H1 (cell line): ENCODE results near the gene GDPD5. TPM values are rescaled to one million over a fixed set of nuclear protein-coding genes. Genes with fewer than 3 reads are reported as not detected.

Source experiments
- CTCF ChIA-PET: fragments of 300-600 bp; sonication (Branson Sonifier 250); formaldehyde crosslinking; loops from one replicate; lab custom pipeline; 2021; ENCODE audit not compliant: partially characterized antibody; lab: Charles Lee
- POLR2A ChIA-PET: fragments of 300-600 bp; sonication (Branson Sonifier 250); formaldehyde crosslinking; loops from one replicate; lab custom pipeline; 2021; ENCODE audit warnings: inconsistent platforms; ENCODE audit not compliant: partially characterized antibody; lab: Charles Lee
- DNase-seq, 2 experiments: peaks; one replicate each; pipeline versions ENCODE4 v3.0.0 to v3.0.0-alpha.2; 2010 to 2022; ENCODE audit warnings: low spot score in 2 of 2, low read depth in 1 of 2, mixed read lengths in 1 of 2
- FAIRE-seq: peaks from 2 replicates; lab custom pipeline; 2011; peaks lifted over from hg19 to GRCh38; lab: Jason Lieb, UNC
- H2AFZ ChIP-seq: 2 replicates; pipeline ENCODE4 v1.8.1; 2012; ENCODE audit warnings: low read length, inconsistent platforms
- H2AK5ac ChIP-seq: 2 replicates; pipeline ENCODE4 v1.6.1; 2013; ENCODE audit warnings: low read depth, low read length
- H2BK120ac ChIP-seq: replicated peaks from 2 replicates; pipeline ENCODE3; 2013; ENCODE audit warnings: low read depth, low read length, inconsistent platforms
- H2BK12ac ChIP-seq: 2 replicates; pipeline ENCODE4 v1.6.1; 2013; ENCODE audit warnings: low read depth, low read length
- H2BK15ac ChIP-seq: 2 replicates; pipeline ENCODE4 v1.6.1; 2013; ENCODE audit warnings: low read length
- H2BK20ac ChIP-seq: 2 replicates; pipeline ENCODE4 v1.6.1; 2013; ENCODE audit warnings: low read length
- H2BK5ac ChIP-seq: 2 replicates; pipeline ENCODE4 v1.6.1; 2013; ENCODE audit warnings: low read depth, low read length
- H3K14ac ChIP-seq: 2 replicates; pipeline ENCODE4 v1.6.1; 2013; ENCODE audit warnings: inconsistent platforms; ENCODE audit not compliant: insufficient read length
- H3K18ac ChIP-seq: 2 replicates; pipeline ENCODE4 v1.6.1; 2013; ENCODE audit warnings: low read length; ENCODE audit errors: extremely low read depth
- H3K23ac ChIP-seq: 2 replicates; pipeline ENCODE4 v1.6.1; 2013; ENCODE audit warnings: inconsistent platforms; ENCODE audit not compliant: insufficient read length
- H3K23me2 ChIP-seq: 2 replicates; pipeline ENCODE4 v1.6.1; 2013; ENCODE audit warnings: low read depth, low read length
- H3K27ac ChIP-seq: 2 replicates; pipeline ENCODE4 v1.6.1; 2011; ENCODE audit warnings: low read depth, low read length, inconsistent platforms
- H3K27me3 ChIP-seq, 4 experiments: replicated peaks in 1 of 4; 1 replicate in 1 of 4; 2 replicates in 3 of 4; pipeline versions ENCODE4 v1.6.1 to v1.8.1; 2011 to 2013; ENCODE audit warnings: low read length in 3 of 4, mild to moderate bottlenecking in 3 of 4, inconsistent platforms in 2 of 4, mixed read lengths in 2 of 4, moderate library complexity in 1 of 4; ENCODE audit not compliant: control insufficient read depth in 3 of 4, insufficient read depth in 3 of 4; ENCODE audit errors: extremely low read depth in 1 of 4
- H3K36me3 ChIP-seq, 4 experiments: 2 replicates each; pipeline versions ENCODE4 v1.6.1 to v1.8.1; 2011 to 2013; ENCODE audit warnings: mild to moderate bottlenecking in 4 of 4, low read length in 3 of 4, moderate library complexity in 2 of 4, control low read depth in 1 of 4, inconsistent platforms in 1 of 4; ENCODE audit not compliant: insufficient read depth in 4 of 4, control insufficient read depth in 2 of 4
- H3K4ac ChIP-seq: replicated peaks from 2 replicates; pipeline ENCODE3; 2013; ENCODE audit warnings: low read length, low read depth, mixed read lengths, inconsistent platforms; ENCODE audit not compliant: insufficient read length
- H3K4me1 ChIP-seq, 4 experiments: replicated peaks in 1 of 4; 1 replicate in 1 of 4; 2 replicates in 3 of 4; pipeline versions ENCODE4 v1.6.1 to v1.8.1; 2011 to 2013; ENCODE audit warnings: low read length in 3 of 4, inconsistent platforms in 2 of 4, mixed read lengths in 1 of 4; ENCODE audit not compliant: insufficient read depth in 4 of 4, control insufficient read depth in 3 of 4
- H3K4me2 ChIP-seq, 2 experiments: 2 replicates each; pipeline versions ENCODE4 v1.6.1 to v1.8.1; 2011 to 2013; ENCODE audit warnings: low read depth in 2 of 2, low read length in 2 of 2, control low read depth in 1 of 2, inconsistent platforms in 1 of 2, mild to moderate bottlenecking in 1 of 2; ENCODE audit not compliant: insufficient read depth in 1 of 2
- H3K4me3 ChIP-seq, 4 experiments: fragments of 200-600, 300-600 bp in 1 of 4; sonication (generic), shearing (Covaris generic), sonication (Bioruptor Twin) in 1 of 4; 2 replicates each; pipeline versions ENCODE4 v1.5.1 to v1.8.1; 2011 to 2016; ENCODE audit warnings: low read length in 4 of 4, low read depth in 3 of 4, control low read depth in 2 of 4, inconsistent platforms in 2 of 4, mild to moderate bottlenecking in 2 of 4, mixed read lengths in 1 of 4, moderate library complexity in 1 of 4; ENCODE audit not compliant: insufficient read depth in 2 of 4; ENCODE audit errors: extremely low read depth in 1 of 4
- H3K56ac ChIP-seq: replicated peaks from 2 replicates; pipeline ENCODE3; 2013; ENCODE audit warnings: low read depth, mild to moderate bottlenecking, mixed read lengths, low read length, inconsistent platforms; ENCODE audit not compliant: insufficient read length
- H3K79me1 ChIP-seq: 2 replicates; pipeline ENCODE4 v1.6.1; 2013; ENCODE audit warnings: low read depth, low read length, control low read depth
- H3K79me2 ChIP-seq, 2 experiments: 2 replicates each; pipeline versions ENCODE4 v1.6.1 to v1.8.1; 2012 to 2013; ENCODE audit warnings: low read length in 2 of 2, mild to moderate bottlenecking in 2 of 2, inconsistent platforms in 1 of 2; ENCODE audit not compliant: insufficient read depth in 2 of 2, control insufficient read depth in 1 of 2
- H3K9ac ChIP-seq, 4 experiments: replicated peaks in 1 of 4; 1 replicate in 1 of 4; 2 replicates in 3 of 4; pipeline versions ENCODE4 v1.6.1 to v1.8.1; 2011 to 2013; ENCODE audit warnings: low read depth in 3 of 4, low read length in 3 of 4, control low read depth in 2 of 4, mild to moderate bottlenecking in 2 of 4, moderate library complexity in 2 of 4, inconsistent platforms in 1 of 4; ENCODE audit errors: extremely low read depth in 1 of 4
- H3K9me3 ChIP-seq, 2 experiments: 2 replicates each; pipeline versions ENCODE4 v1.6.1 to v1.8.1; 2012 to 2013; ENCODE audit warnings: mild to moderate bottlenecking in 2 of 2, moderate library complexity in 2 of 2, control low read depth in 1 of 2, inconsistent platforms in 1 of 2, low read depth in 1 of 2, low read length in 1 of 2, mixed read lengths in 1 of 2; ENCODE audit not compliant: insufficient read depth in 2 of 2
- H4K20me1 ChIP-seq, 2 experiments: replicated peaks in 1 of 2; 2 replicates each; pipeline versions ENCODE3 to v1.8.1; 2011 to 2013; ENCODE audit warnings: inconsistent platforms in 2 of 2, low read length in 2 of 2, mild to moderate bottlenecking in 1 of 2; ENCODE audit not compliant: insufficient read depth in 2 of 2, control insufficient read depth in 1 of 2
- H4K5ac ChIP-seq: 2 replicates; pipeline ENCODE4 v1.6.1; 2013; ENCODE audit warnings: low read length, low read depth, mixed read lengths, inconsistent platforms; ENCODE audit not compliant: insufficient read length
- H4K8ac ChIP-seq: 2 replicates; pipeline ENCODE4 v1.8.0; 2013; ENCODE audit warnings: mild to moderate bottlenecking, moderate library complexity, low read length, inconsistent platforms; ENCODE audit not compliant: insufficient read depth; ENCODE audit errors: extremely low read depth
- H4K91ac ChIP-seq: replicated peaks from 2 replicates; pipeline ENCODE3; 2013; ENCODE audit warnings: low read length, mixed read lengths, inconsistent platforms; ENCODE audit not compliant: insufficient read length
- BRCA1 ChIP-seq: IDR thresholded peaks from 2 replicates; pipeline ENCODE4 v1.6.1; 2012; ENCODE audit warnings: low read depth, low read length, improper control_type of control experiment
- CBX5 ChIP-seq: fragments of 300-800, 300-1000 bp; sonication (generic); IDR thresholded peaks from 2 replicates; pipeline ENCODE4 v1.7.1; 2016; ENCODE audit warnings: antibody characterized with exemption, low read length, low read depth
- CBX8 ChIP-seq: fragments of 300-800, 300-1000 bp; sonication (generic); IDR thresholded peaks from 2 replicates; pipeline ENCODE4 v1.7.1; 2016; ENCODE audit warnings: low read depth, low read length, borderline replicate concordance
- CTBP2 ChIP-seq: IDR thresholded peaks from 2 replicates; pipeline ENCODE4 v1.7.0; 2011; ENCODE audit warnings: borderline replicate concordance, mild to moderate bottlenecking, moderate library complexity, mixed read lengths, low read length; ENCODE audit not compliant: insufficient read depth, insufficient read length
- EP300 ChIP-seq, 2 experiments: IDR thresholded peaks; 1 replicate in 1 of 2; 2 replicates in 1 of 2; pipeline ENCODE4 v1.6.1; 2011 to 2012; ENCODE audit warnings: low read depth in 2 of 2, low read length in 2 of 2, mild to moderate bottlenecking in 2 of 2, borderline replicate concordance in 1 of 2, inconsistent platforms in 1 of 2, moderate library complexity in 1 of 2
- EZH2 ChIP-seq: fragments of 200-600 bp; sonication (generic); IDR thresholded peaks from 2 replicates; pipeline ENCODE4 v1.7.1; 2012; ENCODE audit warnings: low read depth, mild to moderate bottlenecking, moderate library complexity, low read length, inconsistent platforms; ENCODE audit not compliant: severe bottlenecking
- KDM1A ChIP-seq: fragments of 200-600, 300-600 bp; sonication (generic); IDR thresholded peaks from 2 replicates; pipeline ENCODE4 v1.7.1; 2016; ENCODE audit warnings: mild to moderate bottlenecking, low read length, borderline replicate concordance
- RXRA ChIP-seq: IDR thresholded peaks from 2 replicates; pipeline ENCODE4 v1.6.1; 2011; ENCODE audit warnings: low read depth, mild to moderate bottlenecking, low read length, moderate library complexity; ENCODE audit not compliant: insufficient read depth
- SIN3A ChIP-seq, 2 experiments: IDR thresholded peaks in 1 of 2; conservative IDR thresholded peaks in 1 of 2; 2 replicates each; pipeline ENCODE4 v1.6.1; 2011 to 2012; ENCODE audit warnings: low read length in 2 of 2, improper control_type of control experiment in 1 of 2, low read depth in 1 of 2, mild to moderate bottlenecking in 1 of 2
- TAF1 ChIP-seq: IDR thresholded peaks from 2 replicates; pipeline ENCODE4 v1.6.1; 2011; ENCODE audit warnings: mild to moderate bottlenecking, low read depth, low read length
- TAF7 ChIP-seq: optimal IDR thresholded peaks from 2 replicates; pipeline ENCODE3; 2011; ENCODE audit warnings: low read depth, mild to moderate bottlenecking, inconsistent platforms, low read length, moderate library complexity, borderline replicate concordance
- WGBS, 2 experiments: shearing (Covaris generic) in 1 of 2; methylation state at CpG; one replicate each; pipeline versions ENCODE4 v1.1.6 to v1.1.7; 2013 to 2015; ENCODE audit warnings: low lambda C conversion rate in 2 of 2, mixed read lengths in 2 of 2, inconsistent platforms in 1 of 2, low coverage in 1 of 2, missing lambda C conversion rate in 1 of 2; ENCODE audit not compliant: insufficient replicate concordance in 2 of 2, insufficient coverage in 1 of 2, insufficient read length in 1 of 2; ENCODE audit errors: extremely low coverage in 1 of 2, missing lambda C conversion rate in 1 of 2; 5-methylcytosine and 5-hydroxymethylcytosine counted together
- polyA plus RNA-seq, 7 experiments: library from polyadenylated mRNA; depleted of rRNA in 3 of 7; stranded (reverse) in 5 of 7; unstranded in 2 of 7; fragments of >200 nt in 5 of 7; fragments of 200-250 nt in 2 of 7; gene quantifications; 1 replicate in 5 of 7; 2 replicates in 1 of 7; 4 replicates in 1 of 7; pipeline versions ENCODE4 v1.2.1 to v1.2.3, GENCODE V29; 2011 to 2013; ENCODE audit warnings: missing spikeins in 2 of 7, mixed read lengths in 2 of 7
- total RNA-seq: library from RNA; stranded (reverse); fragmentation: NEBNext Ultra II Directional; extraction: Animal tissue kit (Norgen Biotek cat#: 25700); gene quantifications from 2 replicates; pipeline ENCODE4 v1.2.1, GENCODE V29; 2021
- TF ChIP-seq, protein P1 (sequence below): IDR thresholded peaks from 2 replicates; pipeline ENCODE4 v1.6.1; 2012; ENCODE audit warnings: inconsistent platforms

GDPD5 gene
- total and polyA plus RNA-seq, 2 of the 8 experiments (the other 6 are each of a cell fraction or from before 2014, with no cell fraction given), result 7.8 to 8.6 TPM

- peak overlapping the region; percentile 20 for H4K91ac ChIP-seq
- peak overlapping the region; percentile 97 for H2BK12ac ChIP-seq
- no peak overlapping the region for H2BK120ac ChIP-seq
- WGBS, 2 experiments, result 92% methylated on average over 1 of the region's 1 CpG; no CpG with 5 or more reads in 1 of the 2 experiments
- peak overlapping the region; percentile 6 for H3K4ac ChIP-seq
- 0 out of 4 replicates have a peak, but pooled peaks cover 0 to 2% of the 10 kb centered on the region in 2 experiments for H3K9me3 ChIP-seq
- 0 out of 2 replicates have a peak overlapping the region, but pooled peaks have one; percentile 49 for H2BK5ac ChIP-seq
- H3K79me2 ChIP-seq, result no peaks in the 10 kb centered on the region
- no peaks in the 10 kb centered on the region for H3K36me3 ChIP-seq
- CTCF ChIA-PET, result interaction anchor here (0.6 to 16.9 kb wide), 16 partner anchors 10 to 165 kb away, joined by 3 to 344 read pairs (median 6); no protein-coding TSS in a partner anchor
- peak overlapping the region in 1 of 2 experiments; percentile 27; a peak in 1 of 4 replicates for H3K4me2 ChIP-seq
- H3K14ac ChIP-seq, result no peak overlapping the region
- H3K23me2 ChIP-seq, result no peaks in the 10 kb centered on the region
- peak overlapping the region; percentile 96 for H4K8ac ChIP-seq
- no peak overlapping the region; a peak in 1 of 8 replicates for H3K4me3 ChIP-seq
- no peaks in the 10 kb centered on the region for H3K27me3 ChIP-seq
- FAIRE-seq (no peak), DNase-seq (no peak)
- peaks cover 2 to 21% (median 15%) of the 10 kb centered on the region in 4 experiments for H3K4me1 ChIP-seq
- no peak overlapping the region; the same call in 1 of the 2 replicates for H3K18ac ChIP-seq
- H2BK20ac ChIP-seq, result no peak overlapping the region; the same call in 1 of the 2 replicates
- no peaks in the 10 kb centered on the region for H3K79me1 ChIP-seq
- H3K56ac ChIP-seq, result no peak overlapping the region
- no peaks in the 10 kb centered on the region for H4K20me1 ChIP-seq
- TF ChIP-seq TAF1, result no peak
- TF ChIP-seq CBX5, result no peak
- TF ChIP-seq TAF7, result no peak
- no peak for TF ChIP-seq BRCA1
- TF ChIP-seq CTBP2, result no peak
- TF ChIP-seq, protein P1, sequence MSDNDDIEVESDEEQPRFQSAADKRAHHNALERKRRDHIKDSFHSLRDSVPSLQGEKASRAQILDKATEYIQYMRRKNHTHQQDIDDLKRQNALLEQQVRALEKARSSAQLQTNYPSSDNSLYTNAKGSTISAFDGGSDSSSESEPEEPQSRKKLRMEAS, result no peak
- no peak for TF ChIP-seq CBX8
- TF ChIP-seq KDM1A, result no peak
- TF ChIP-seq EZH2, result no peak
- TF ChIP-seq SIN3A (conservative IDR thresholded peaks at IDR 0.05 in 1 of 2, IDR thresholded peaks at IDR 0.05 in 1 of 2; ENCODE audit: low read depth in 1 of 2, low read length in 2 of 2), result no peak
- no peak for TF ChIP-seq EP300 (IDR thresholded peaks at IDR 0.05; ENCODE audit: borderline replicate concordance in 1 of 2, low read depth in 2 of 2, low read length in 2 of 2)
- no peak for TF ChIP-seq RXRA
- TF ChIP-seq, all 59 proteins: peak for 0
- H2AK5ac ChIP-seq, result peak overlapping the region; percentile 65
- no peak overlapping the region for H2AFZ ChIP-seq
- peak overlapping the region; percentile 55; the same call in 1 of the 2 replicates for H3K27ac ChIP-seq
- no peak overlapping the region for H3K23ac ChIP-seq
- POLR2A ChIA-PET, result interaction anchor here (1.0 to 30.6 kb wide), 11 partner anchors 7 to 565 kb away, joined by 3 to 1120 read pairs (median 9); partner anchors contain the start of genes NEU3 and SERPINH1
- H2BK15ac ChIP-seq, result 0 out of 2 replicates have a peak overlapping the region, but pooled peaks have one; percentile 75
- H4K5ac ChIP-seq, result peak overlapping the region; percentile 27
- H3K9ac ChIP-seq, result peak overlapping the region in 2 of 4 experiments; percentile 54 to 55; a peak in 1 of 7 replicates
These were observed 28.1 kb upstream of the GDPD5 start for GRCh38 chr11:75553889-75554257.
